Spleen (tissue), 11 donors: ENCODE measurements around the gene EIF2S2. TPM values are rescaled to one million over a fixed set of nuclear protein-coding genes. Genes with fewer than 3 reads are reported as not detected.
"Not testable (repeated sequence)": the region's sequence is repeated elsewhere in the genome, so short reads cannot be mapped to it uniquely, and the experiment has no call there.

Experiments
- DNase-seq: peaks from one replicate; pipeline ENCODE4 v3.0.0-alpha.2; 2020
- H3K27ac ChIP-seq, 8 donors: fragments of 200-600 bp; sonication (generic) in 7 of 8; 1 replicate in 4 of 8; 2 replicates in 4 of 8; pipeline versions ENCODE4 v1.5.0 to v1.8.0; 2016 to 2021; ENCODE audit warnings: inconsistent platforms in 4 of 8, mild to moderate bottlenecking in 4 of 8, moderate library complexity in 1 of 8
- H3K27me3 ChIP-seq, 7 donors: fragments of 200-600 bp; sonication (generic) in 6 of 7; replicated peaks in 1 of 7; 1 replicate in 4 of 7; 2 replicates in 3 of 7; pipeline versions ENCODE4 v1.5.0 to v1.8.0; 2016 to 2021; ENCODE audit warnings: inconsistent platforms in 3 of 7, mild to moderate bottlenecking in 1 of 7
- H3K36me3 ChIP-seq, 6 donors: fragments of 200-600 bp; sonication (generic) in 5 of 6; 1 replicate in 4 of 6; 2 replicates in 2 of 6; pipeline versions ENCODE4 v1.5.0 to v1.8.0; 2016 to 2021; ENCODE audit warnings: inconsistent platforms in 2 of 6
- H3K4me1 ChIP-seq, 6 donors: fragments of 200-600 bp; sonication (generic) in 5 of 6; 1 replicate in 3 of 6; 2 replicates in 3 of 6; pipeline versions ENCODE4 v1.5.0 to v1.8.0; 2016 to 2021; ENCODE audit warnings: inconsistent platforms in 3 of 6
- H3K4me3 ChIP-seq, 8 donors: fragments of 200-600 bp; sonication (generic) in 7 of 8; 1 replicate in 4 of 8; 2 replicates in 4 of 8; pipeline versions ENCODE4 v1.5.0 to v1.8.0; 2016 to 2021; ENCODE audit warnings: inconsistent platforms in 4 of 8, mild to moderate bottlenecking in 4 of 8, moderate library complexity in 2 of 8
- H3K9me3 ChIP-seq, 8 donors: fragments of 200-600 bp; sonication (generic) in 7 of 8; 1 replicate in 4 of 8; 2 replicates in 4 of 8; pipeline versions ENCODE4 v1.5.0 to v1.8.0; 2016 to 2021; ENCODE audit warnings: inconsistent platforms in 4 of 8
- CTCF ChIP-seq, 11 experiments: fragments of 200-600 bp in 7 of 11; fragments of 450-650 bp in 4 of 11; sonication (generic) in 4 of 11; IDR thresholded peaks in 8 of 11; conservative IDR thresholded peaks in 3 of 11; 1 replicate in 7 of 11; 2 replicates in 4 of 11; pipeline versions ENCODE4 v1.4.0 to v1.8.0; 2016 to 2021; ENCODE audit warnings: antibody characterized with exemption in 11 of 11, inconsistent platforms in 4 of 11, mild to moderate bottlenecking in 1 of 11
- POLR2A ChIP-seq, 3 donors: fragments of 450-650 bp; IDR thresholded peaks; one replicate each; pipeline ENCODE4 v1.5.1; 2017; ENCODE audit warnings: antibody characterized with exemption in 3 of 3, mild to moderate bottlenecking in 1 of 3
- POLR2AphosphoS5 ChIP-seq, 3 donors: sonication (generic); formaldehyde crosslinking; IDR thresholded peaks; one replicate each; pipeline ENCODE4 v1.5.1; 2017; ENCODE audit warnings: antibody characterized with exemption in 3 of 3
- WGBS, 5 donors: extraction: QIAGEN DNeasy Blood & Tissue Kit in 3 of 5; methylation state at CpG; one replicate each; pipeline versions ENCODE4 v1.1.5 to v1.1.7; 2013 to 2018; 5-methylcytosine and 5-hydroxymethylcytosine counted together
- intact Hi-C: fragments of 100-400 bp; cut with DNase I; formaldehyde crosslinking; loops from one replicate; pipeline ENCODE4 v1.15.0; 2023; ENCODE audit warnings: low total_unique reads
- polyA plus RNA-seq, 3 donors: library from polyadenylated mRNA; stranded (reverse); fragments of 200-250 nt; gene quantifications; one replicate each; pipeline ENCODE4 v1.2.1, GENCODE V29; 2013
- total RNA-seq, 7 donors: library from RNA; depleted of rRNA in 3 of 7; stranded (reverse); fragments of >200 nt in 3 of 7; fragmentation: NEBNext Ultra II Directional in 4 of 7; extraction: Animal tissue kit (Norgen Biotek cat#: 25700) in 4 of 7; gene quantifications; one replicate each; pipeline versions ENCODE4 v1.1.0 to v1.2.1, GENCODE V29; 2016 to 2021
- donor health status: healthy with polysubstance abuse.
- donor health status: DM: no; HTN: no; CAD: no; lungs with moderate emphysema.
- donor health status: DM: no; HTN: no; CAD: no.
- donor health status: Bipolar disorder and iron deficiency.
- donor health status: healthy.
- donor health status: DM: no; HTN: no; CAD: no.
- donor health status: DM: yes; HTN: yes; CAD: no.

EIF2S2 gene
- total and polyA plus RNA-seq, 10 donors, result 30.0 to 45.3 (median 38.5) TPM

DNA sequence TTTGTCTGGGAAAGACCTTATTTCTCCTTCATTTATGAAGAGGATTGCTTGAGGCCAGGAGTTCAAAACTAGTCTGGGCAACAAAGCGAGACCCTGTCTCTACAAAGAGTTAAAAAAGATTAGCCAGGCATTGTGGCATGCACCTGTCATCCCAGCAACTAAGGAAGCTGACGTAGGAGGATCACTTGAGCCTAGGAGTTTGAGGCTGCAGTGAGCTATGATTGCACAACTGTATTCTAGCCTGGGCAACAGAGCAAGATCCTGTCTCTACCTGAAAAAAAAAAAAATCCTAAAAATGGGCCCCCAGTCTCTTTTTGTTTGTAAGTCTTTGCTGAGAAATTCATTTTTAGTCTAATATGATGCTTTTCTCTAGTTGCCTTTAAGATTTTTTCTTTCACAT is 29.2 kb upstream of the EIF2S2 start:
- Histone ChIP-seq H3K4me1 (no peaks in the 10 kb centered on the region), H3K4me3 (no peak overlapping the region), H3K27ac (no peak overlapping the region), H3K9me3 (no peaks in the 10 kb centered on the region), H3K27me3 (peaks cover 0 to 12% (median 0%) of the 10 kb centered on the region in 7 donors), H3K36me3 (no peaks in the 10 kb centered on the region)
- no peak for DNase-seq
- intact Hi-C loops, result no loop called here
- TF ChIP-seq POLR2AphosphoS5 (IDR thresholded peaks at IDR 0.05) (no peak), CTCF (IDR thresholded peaks at IDR 0.05 in 8 of 11, conservative IDR thresholded peaks at IDR 0.05 in 3 of 11) (no peak), POLR2A (IDR thresholded peaks at IDR 0.05) (no peak)
- WGBS, 5 donors, result 61 to 69% (median 62%) methylated on average over 2 of the region's 2 CpGs

DNA sequence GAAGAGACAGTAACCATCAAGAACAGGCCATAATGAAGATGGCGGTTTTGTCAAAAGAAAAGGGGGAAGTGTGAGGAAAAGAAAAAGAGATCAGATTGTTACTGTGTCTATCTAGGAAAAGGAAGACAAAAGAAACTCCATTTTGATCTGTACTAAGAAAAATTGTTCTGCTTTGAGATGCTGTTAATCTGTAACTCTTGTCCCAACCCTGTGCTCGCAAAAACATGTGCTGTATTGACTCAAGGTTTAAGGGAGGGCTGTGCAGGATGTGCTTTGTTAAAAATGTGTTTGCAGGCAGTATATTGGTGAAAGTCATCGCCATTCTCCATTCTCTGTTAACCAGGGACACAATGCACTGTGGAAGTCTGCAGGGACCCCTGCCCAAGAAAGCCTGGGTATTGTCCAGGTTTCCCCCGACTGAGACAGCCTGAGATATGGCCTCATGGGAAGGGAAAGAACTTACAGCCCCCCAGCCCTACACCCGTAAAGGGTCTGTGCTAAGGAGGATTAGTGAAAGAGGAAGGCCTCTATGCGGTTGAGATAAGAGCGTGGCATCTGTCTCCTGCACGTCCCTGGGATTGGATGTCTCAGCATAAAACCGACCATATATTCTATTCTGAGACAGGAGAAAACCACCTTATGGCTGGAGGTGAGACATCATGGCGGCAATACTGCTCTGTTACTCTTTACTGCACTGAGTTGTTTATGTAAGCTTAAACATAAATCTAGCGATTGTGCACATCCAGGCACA is 23.7 kb upstream of the EIF2S2 start:
- H3K36me3 ChIP-seq, DNase-seq, H3K27me3 ChIP-seq, H3K4me1 ChIP-seq, H3K27ac ChIP-seq, intact Hi-C loops, H3K4me3 ChIP-seq, H3K9me3 ChIP-seq: not testable (repeated sequence)
- 77 to 87% (median 87%) methylated on average over 11 of the region's 11 CpGs for WGBS, 5 donors

GRCh38 chr20:34133365-34133860 is 21.4 kb upstream of the EIF2S2 start:
- H3K27me3 ChIP-seq, H3K4me3 ChIP-seq, H3K36me3 ChIP-seq, H3K9me3 ChIP-seq, H3K27ac ChIP-seq, H3K4me1 ChIP-seq, DNase-seq, intact Hi-C loops: not testable (repeated sequence)
- 34 to 92% (median 61%) methylated on average over 1 to 4 of the region's 4 CpGs for WGBS, 5 donors

DNA sequence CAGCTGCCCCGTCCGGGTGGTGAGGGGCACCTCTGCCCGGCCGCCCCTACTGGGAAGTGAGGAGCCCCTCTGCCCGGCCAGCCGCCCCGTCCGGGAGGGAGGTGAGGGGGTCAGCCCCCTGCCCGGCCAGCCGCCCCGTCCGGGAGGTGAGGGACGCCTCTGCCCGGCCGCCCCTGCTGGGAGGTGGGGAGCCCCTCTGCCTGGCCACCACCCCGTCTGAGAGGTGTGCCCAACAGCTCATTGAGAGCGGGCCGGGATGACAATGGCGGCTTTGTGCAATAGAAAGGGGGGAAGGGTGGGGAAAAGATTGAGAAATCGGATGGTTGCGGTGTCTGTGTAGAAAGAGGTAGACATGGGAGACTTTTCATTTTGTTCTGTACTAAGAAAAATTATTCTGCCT is 20.9 kb upstream of the EIF2S2 start:
- H3K4me1 ChIP-seq, DNase-seq, intact Hi-C loops, H3K4me3 ChIP-seq, H3K27me3 ChIP-seq, H3K9me3 ChIP-seq, H3K36me3 ChIP-seq: not testable (repeated sequence)
- H3K27ac ChIP-seq, result peak overlapping the region in 3 of 8 donors; percentile 27 to 54 (median 42)
- WGBS, 5 donors, result 63 to 93% (median 85%) methylated on average over 6 to 21 of the region's 21 CpGs

GRCh38 chr20:34132491-34132890 is 20.4 kb upstream of the EIF2S2 start:
- H3K27me3 ChIP-seq, H3K36me3 ChIP-seq, H3K4me1 ChIP-seq, H3K4me3 ChIP-seq, H3K9me3 ChIP-seq, DNase-seq, intact Hi-C loops: not testable (repeated sequence)
- WGBS, 5 donors, result 86 to 95% (median 91%) methylated on average over 4 to 26 of the region's 26 CpGs; no CpG with 5 or more reads in 1 of the 5 donors
- H3K27ac ChIP-seq, result peak overlapping the region in 2 of 8 donors; percentile 42 to 54

GRCh38 chr20:34131491-34131890 is 19.4 kb upstream of the EIF2S2 start:
- Histone ChIP-seq H3K36me3 (no peaks in the 10 kb centered on the region), H3K4me3 (no peak overlapping the region), H3K27ac (no peak overlapping the region), H3K4me1 (peaks cover 0 to 8% (median 4%) of the 10 kb centered on the region in 6 donors), H3K27me3 (peaks cover 0 to 3% (median 0%) of the 10 kb centered on the region in 7 donors), H3K9me3 (no peaks in the 10 kb centered on the region)
- 77 to 90% (median 80%) methylated on average over 4 of the region's 4 CpGs for WGBS, 5 donors
- no peak for TF ChIP-seq POLR2AphosphoS5 (IDR thresholded peaks at IDR 0.05)
- no peak for TF ChIP-seq CTCF (IDR thresholded peaks at IDR 0.05 in 8 of 11, conservative IDR thresholded peaks at IDR 0.05 in 3 of 11)
- no peak for TF ChIP-seq POLR2A (IDR thresholded peaks at IDR 0.05)
- intact Hi-C loops, result no loop called here
- DNase-seq, result no peak
